ENCODE results near the gene CYB5D1.

GRCh38 chr17:7832431-7832830 lies 25.4 kb upstream of the CYB5D1 start:
- TF ChIP-seq POLR2A (IDR thresholded peaks at IDR 0.05), result no peak
- TF ChIP-seq, protein P1, sequence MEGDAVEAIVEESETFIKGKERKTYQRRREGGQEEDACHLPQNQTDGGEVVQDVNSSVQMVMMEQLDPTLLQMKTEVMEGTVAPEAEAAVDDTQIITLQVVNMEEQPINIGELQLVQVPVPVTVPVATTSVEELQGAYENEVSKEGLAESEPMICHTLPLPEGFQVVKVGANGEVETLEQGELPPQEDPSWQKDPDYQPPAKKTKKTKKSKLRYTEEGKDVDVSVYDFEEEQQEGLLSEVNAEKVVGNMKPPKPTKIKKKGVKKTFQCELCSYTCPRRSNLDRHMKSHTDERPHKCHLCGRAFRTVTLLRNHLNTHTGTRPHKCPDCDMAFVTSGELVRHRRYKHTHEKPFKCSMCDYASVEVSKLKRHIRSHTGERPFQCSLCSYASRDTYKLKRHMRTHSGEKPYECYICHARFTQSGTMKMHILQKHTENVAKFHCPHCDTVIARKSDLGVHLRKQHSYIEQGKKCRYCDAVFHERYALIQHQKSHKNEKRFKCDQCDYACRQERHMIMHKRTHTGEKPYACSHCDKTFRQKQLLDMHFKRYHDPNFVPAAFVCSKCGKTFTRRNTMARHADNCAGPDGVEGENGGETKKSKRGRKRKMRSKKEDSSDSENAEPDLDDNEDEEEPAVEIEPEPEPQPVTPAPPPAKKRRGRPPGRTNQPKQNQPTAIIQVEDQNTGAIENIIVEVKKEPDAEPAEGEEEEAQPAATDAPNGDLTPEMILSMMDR (IDR thresholded peaks at IDR 0.05 in 4 of 5, conservative IDR thresholded peaks at IDR 0.05 in 1 of 5), result no peak
